CD4-positive, alpha-beta T cell treated with Interleukin-2 at 100 ng/mL for 4 hours (primary cell): ENCODE data around the gene MIPEP.

Experiments used
- DNase-seq: peaks from one replicate; pipeline ENCODE4 v3.0.0-alpha.2; 2020; ENCODE audit warnings: low spot score

The MIPEP gene

DNA sequence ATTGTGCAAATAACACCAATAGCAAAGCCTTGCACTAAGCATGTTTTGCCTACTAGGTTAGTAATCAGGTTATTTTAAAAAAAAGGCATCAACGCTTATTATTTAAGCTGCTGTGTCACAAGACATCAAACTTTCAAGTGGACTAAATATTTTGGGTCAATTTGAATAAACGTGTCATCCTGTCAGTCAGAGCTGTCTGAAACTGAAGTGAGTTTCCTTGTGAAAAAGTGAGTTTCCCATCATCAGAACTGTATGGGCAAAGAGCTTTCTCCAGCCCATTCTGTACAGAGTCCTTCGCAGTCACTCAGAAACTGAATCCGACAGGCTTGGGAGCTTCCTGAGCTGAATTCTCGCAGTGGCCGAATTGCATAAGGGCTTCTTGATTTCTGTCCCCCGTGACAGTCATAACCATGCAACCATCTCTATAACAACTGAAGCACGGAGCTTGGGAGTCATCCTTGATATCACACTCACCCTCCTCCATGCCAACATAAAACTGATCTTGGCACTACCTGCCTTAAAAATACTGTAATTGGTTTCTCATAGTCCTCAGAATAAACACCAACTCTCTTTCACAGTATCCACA, 139.8 kb downstream of the MIPEP start:
- DNase-seq = no peak

GRCh38 chr13:23748109-23748990, 140.8 kb downstream of the MIPEP start:
- no peak for DNase-seq

DNA sequence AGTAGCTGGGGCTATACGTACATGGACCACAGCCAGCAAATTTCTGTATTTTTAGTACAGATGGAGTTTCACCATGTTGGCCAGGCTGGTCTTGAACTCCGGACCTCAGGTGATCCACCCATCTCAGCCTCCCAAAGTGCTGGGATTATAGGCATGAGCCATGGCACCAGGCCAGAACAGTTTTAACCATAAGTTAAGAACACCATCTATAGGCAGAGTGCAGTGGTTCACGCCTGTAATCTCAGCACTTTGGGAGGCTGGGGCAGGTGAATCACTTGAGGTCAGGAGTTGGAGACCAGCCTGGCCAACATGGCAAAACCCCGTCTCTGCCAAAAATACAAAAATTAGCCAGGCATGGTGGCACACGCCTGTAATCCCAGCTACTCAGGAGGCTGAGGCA, 143.1 kb downstream of the MIPEP start:
- DNase-seq = peak; percentile 12

- DNase-seq = no peak
Observed at GRCh38 chr13:23744315-23744714, 144.9 kb downstream of the MIPEP start.

GRCh38 chr13:23743278-23744076, 145.7 kb downstream of the MIPEP start:
- peak; percentile 44 for DNase-seq

DNA sequence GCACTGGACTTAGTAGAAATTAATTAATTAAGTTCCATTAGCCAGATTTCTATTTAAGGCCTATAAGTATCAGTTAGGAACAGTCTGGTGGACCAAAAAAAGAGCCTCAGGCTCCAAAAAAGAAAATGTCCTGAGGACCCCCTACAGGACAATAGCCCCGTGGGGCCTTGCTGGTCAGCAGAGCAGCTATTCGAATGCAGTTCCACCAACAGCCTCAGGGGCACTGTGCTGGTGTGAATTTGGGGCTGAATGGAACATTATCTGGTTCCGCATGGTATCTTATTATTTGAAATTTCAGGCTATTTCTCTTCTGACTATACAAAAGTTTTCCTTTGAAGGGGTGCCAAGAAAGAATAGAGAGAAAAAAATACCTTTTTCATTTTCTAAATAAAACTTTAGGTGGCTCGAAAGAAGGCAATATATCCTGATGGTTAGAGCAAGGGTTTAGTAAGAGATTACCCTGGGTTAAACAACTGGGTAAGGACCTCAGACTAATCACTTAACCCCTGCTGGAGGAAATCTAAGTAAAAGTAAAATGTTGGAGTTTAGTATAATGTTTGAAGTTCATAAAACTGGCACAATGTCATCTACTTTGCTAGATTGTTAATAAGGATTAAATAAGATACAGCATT, 147.2 kb downstream of the MIPEP start:
- no peak for DNase-seq

GRCh38 chr13:23740002-23740401, 149.2 kb downstream of the MIPEP start:
- no peak for DNase-seq

DNA sequence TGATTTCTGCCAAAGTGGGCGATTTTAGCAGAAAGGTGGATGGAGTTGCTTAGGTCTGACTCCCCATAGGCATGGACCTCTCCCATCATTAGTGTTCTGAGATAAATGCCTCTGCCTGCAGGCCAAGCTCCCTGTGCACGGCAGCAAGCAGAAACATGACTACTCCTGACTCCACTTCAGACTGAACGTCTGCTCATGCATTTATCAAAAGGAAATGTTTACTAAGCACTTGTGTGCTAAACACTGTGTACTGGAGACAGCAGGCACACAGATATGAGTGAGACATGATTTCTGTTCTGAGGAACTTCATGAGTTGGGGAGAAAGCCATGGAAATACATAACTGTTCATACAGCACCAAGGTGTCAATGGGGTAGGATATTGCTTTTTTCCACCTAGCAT, 149.6 kb downstream of the MIPEP start:
- DNase-seq = no peak

DNA sequence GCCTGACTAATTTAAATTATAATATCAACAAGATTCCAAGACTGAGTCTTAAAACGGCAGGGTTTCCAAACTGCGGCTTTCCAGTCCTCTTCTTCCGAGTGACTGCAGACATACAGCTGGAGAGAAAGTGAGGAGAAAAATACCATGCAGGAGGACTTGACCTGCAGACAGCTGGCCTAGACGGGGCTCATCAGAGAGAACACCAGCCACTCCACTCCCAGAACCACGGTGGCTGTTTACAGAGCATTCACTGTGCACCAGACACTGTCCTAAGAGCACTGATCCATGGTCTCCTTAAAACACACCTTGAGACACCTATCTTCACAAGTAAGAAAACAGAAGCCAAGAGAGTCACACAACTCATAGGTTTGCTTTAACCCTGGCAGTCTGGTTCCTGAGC, 152.7 kb downstream of the MIPEP start:
- no peak for DNase-seq

- no peak for DNase-seq
Observed at GRCh38 chr13:23735329-23735728, 153.9 kb downstream of the MIPEP start.

GRCh38 chr13:23731709-23732108, 157.5 kb downstream of the MIPEP start:
- DNase-seq = no peak

DNA sequence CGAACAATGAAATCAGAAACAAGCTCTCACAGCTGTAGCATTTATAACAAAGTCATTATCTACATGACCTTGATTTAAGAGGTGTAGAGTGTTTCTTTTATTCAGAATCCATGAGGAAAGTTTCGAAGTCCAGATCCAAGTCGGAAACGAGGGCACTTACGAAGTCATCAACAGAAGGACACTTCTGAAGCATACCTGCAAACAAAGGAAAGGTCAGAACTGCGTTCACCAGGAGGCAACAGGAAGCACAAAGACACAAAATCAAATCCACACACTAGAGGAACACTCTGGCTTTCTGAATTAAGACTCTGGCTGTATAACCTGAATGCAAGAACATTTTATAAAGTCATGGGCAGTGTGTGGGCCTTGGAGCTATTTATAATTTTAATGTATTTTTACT, 158.9 kb downstream of the MIPEP start:
- DNase-seq = no peak

DNA sequence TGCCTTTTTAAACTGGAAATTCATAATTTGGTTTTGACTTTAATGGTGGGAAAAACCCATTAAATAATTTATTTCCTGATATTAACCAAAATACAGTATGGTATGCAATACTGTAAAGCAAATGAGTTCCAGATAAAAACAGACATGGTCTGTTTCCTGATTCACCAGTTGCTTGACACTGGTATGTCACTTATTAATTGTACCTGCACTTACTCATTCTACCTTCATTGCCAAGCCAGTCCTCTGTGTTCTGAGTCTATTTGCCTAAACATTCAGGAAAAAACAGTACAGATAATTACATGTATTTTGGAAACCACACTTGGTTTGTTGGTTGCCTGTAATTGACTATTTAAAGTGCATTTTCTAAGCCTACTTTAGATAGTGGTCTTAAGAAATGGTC, 159.7 kb downstream of the MIPEP start:
- no peak for DNase-seq

DNA sequence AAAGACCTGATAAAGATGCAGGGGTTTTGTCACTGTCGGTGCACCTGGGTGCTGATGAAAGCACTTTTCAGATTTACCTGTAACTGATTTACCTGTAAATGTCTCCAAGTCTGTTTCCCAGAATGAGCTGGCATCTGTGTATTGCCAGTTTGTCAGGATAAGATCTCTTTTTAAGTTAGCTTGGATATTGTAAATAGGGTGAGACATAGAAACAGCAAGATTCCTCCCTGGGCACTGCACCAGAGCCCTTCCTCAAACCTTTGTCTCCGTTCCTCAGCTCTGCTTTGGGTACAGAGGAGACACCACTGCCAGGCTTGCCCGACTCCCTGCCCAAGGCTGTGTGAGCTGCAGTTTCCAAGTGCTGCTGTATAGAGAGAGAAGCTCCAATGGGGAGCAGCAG, 160.4 kb downstream of the MIPEP start:
- no peak for DNase-seq

DNA sequence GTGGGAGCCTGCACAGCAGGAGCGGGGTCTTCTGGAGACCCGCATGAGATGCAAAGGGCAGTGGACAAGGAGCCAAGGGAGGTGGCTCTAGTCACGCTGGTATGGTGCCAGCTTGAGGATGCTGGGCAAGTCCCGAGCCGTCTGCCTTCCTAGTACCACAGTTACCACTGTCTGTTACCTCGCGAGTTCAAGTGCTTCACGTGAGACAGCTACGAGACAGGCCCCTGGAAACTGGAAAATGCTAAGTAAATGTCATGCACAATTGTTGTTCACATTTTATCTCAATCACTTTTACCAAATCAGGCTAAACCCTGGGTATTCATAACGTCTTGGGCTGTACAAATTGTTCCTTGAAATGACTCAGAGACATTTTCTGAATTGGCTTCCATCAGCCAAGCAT, 163.3 kb downstream of the MIPEP start:
- DNase-seq = no peak

DNA sequence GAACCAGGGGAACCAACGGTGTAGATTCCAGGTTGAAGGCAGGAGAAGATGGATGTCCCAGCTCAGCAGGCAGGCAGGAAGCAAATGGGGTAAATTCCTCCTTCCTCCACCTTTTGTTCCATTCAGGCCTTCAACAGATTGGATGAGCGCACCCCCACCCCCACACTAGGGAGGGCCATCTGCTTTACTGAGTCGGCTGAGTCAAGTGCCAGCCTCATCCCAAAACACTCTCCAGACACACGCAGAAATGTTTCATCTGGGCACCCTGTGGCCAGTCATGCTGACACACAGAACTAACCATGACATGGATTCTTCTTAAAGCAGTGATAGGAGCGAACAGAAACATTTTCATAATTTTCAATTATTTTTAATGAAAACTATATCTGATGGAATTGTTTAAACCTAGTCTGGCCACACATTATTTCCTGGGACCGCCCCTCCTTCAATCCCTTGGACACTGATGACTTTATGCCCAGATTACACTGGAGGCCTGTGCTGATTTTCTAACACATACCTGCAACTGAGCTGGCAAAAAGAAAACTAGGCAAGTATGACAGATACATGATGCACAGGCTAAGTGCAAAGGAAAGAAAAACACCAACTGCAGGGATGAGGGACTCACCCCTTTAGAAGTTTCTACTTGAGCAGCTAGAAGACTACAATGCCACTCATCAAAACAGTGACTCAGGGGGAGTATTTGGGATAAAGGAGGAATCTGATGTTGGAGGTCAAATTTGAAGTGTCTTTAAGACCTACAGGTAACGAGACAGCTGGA, 164.8 kb downstream of the MIPEP start:
- DNase-seq = no peak

- no peak for DNase-seq
Observed at GRCh38 chr13:23723471-23723870, 165.7 kb downstream of the MIPEP start.

GRCh38 chr13:23722726-23723453, 166.3 kb downstream of the MIPEP start:
- DNase-seq = no peak

GRCh38 chr13:23718996-23719395, 170.2 kb downstream of the MIPEP start:
- DNase-seq = no peak

GRCh38 chr13:23716401-23716800, 172.8 kb downstream of the MIPEP start:
- DNase-seq = no peak

GRCh38 chr13:23715762-23716235, 173.4 kb downstream of the MIPEP start:
- DNase-seq = no peak
